ENCODE results near the gene KANSL1L.

DNA sequence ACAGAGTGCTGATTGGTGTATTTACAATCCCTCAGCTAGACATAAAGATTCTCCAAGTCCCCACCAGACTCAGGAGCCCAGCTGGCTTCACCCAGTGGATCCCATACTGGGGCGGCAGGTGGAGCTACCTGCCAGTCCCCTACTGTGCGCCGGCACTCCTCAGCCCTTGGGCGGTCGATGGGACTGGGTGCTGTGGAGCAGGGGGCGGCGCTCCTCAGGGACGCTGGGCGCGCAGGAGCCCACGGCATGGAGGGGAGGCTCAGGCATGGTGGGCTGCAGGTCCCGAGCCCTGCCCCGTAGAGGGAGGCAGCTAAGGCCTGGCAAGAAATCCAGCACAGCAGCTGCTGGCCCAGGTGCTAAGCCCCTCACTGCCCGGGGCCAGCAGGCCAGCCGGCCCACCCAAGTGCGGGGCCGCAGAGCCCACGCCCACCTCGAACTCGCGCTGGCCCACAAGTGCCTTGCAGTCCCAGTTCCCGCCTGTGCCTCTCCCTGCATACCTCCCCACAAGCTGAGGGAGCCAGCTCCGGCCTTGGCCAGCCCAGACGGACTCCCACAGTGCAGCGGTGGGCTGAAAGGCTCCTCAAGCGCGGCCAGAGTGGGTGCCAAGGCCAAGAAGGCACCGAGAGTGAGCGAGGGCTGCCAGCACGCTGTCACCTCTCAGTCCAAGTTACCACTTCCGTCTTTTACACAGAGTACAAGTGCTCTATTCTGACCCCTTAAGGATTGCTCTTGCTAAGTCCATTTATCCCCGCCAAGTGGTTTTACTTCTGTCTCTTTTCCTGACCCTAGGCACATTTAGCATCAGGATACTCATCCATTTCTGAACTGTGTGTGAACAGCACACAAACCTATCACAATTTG is 170.5 kb downstream of the KANSL1L start:
- no peak for TF ChIP-seq POLR2AphosphoS5 (IDR thresholded peaks at IDR 0.05; ENCODE audit: borderline replicate concordance, low read depth, low read length)
- TF ChIP-seq FOXP2 (optimal IDR thresholded peaks at IDR 0.05; ENCODE audit: control extremely low read depth, extremely low read length, insufficient read depth), result no peak
- TF ChIP-seq EZH2 (IDR thresholded peaks at IDR 0.05), result no peak

Data from SK-N-MC (cell line).